ENCODE data around the gene ECM1. TPM values are rescaled to one million over a fixed set of nuclear protein-coding genes. Genes with fewer than 3 reads are reported as not detected.

The ECM1 gene
- total and polyA plus RNA-seq, 2 of the 8 experiments (the other 6 are each of a cell fraction or from before 2014, with no cell fraction given): 0.95 to 0.98 TPM

- TF ChIP-seq CEBPB (IDR thresholded peaks at IDR 0.05; ENCODE audit: low read depth, low read length) (no peak), TAF7 (optimal IDR thresholded peaks at IDR 0.05; ENCODE audit: borderline replicate concordance, low read depth, low read length) (peak; percentile 78), BRCA1 (IDR thresholded peaks at IDR 0.05; ENCODE audit: low read depth, low read length) (no peak; the same call in 1 of the 2 replicates), RFX5 (IDR thresholded peaks at IDR 0.05; ENCODE audit: borderline replicate concordance, low read depth, low read length) (no peak; the same call in 1 of the 2 replicates), SAP30 (IDR thresholded peaks at IDR 0.05; ENCODE audit: insufficient read depth, insufficient replicate concordance, low read length) (no peak), JUND (IDR thresholded peaks at IDR 0.05; ENCODE audit: low read length) (peak; percentile 80), CBX5 (IDR thresholded peaks at IDR 0.05; ENCODE audit: low read depth, low read length) (no peak), NRF1 (IDR thresholded peaks at IDR 0.05; ENCODE audit: low read depth, low read length) (no peak), SP4 (IDR thresholded peaks at IDR 0.05; ENCODE audit: low read length) (0 out of 2 replicates have a peak, but pooled peaks have one; percentile 20), KDM1A (IDR thresholded peaks at IDR 0.05; ENCODE audit: borderline replicate concordance, low read length) (no peak), JUN (IDR thresholded peaks at IDR 0.05; ENCODE audit: low read depth, low read length) (0 out of 2 replicates have a peak, but pooled peaks have one; percentile 27), GTF2F1 (IDR thresholded peaks at IDR 0.05; ENCODE audit: borderline replicate concordance, low read depth, low read length) (no peak), SRF (IDR thresholded peaks at IDR 0.05; ENCODE audit: low read depth, low read length) (no peak), POLR2A (IDR thresholded peaks at IDR 0.05; ENCODE audit: control extremely low read depth in 1 of 2, low read depth in 2 of 2, low read length in 2 of 2) (peak in 1 of 2 experiments; percentile 76; a peak in 1 of 3 replicates), EP300 (IDR thresholded peaks at IDR 0.05; ENCODE audit: borderline replicate concordance in 1 of 2, low read depth in 2 of 2, low read length in 2 of 2) (no peak), FOSL1 (IDR thresholded peaks at IDR 0.05; ENCODE audit: insufficient read depth, low read depth, low read length) (no peak), CTBP2 (IDR thresholded peaks at IDR 0.05; ENCODE audit: borderline replicate concordance, insufficient read depth, insufficient read length, low read length) (no peak), ZNF274 (IDR thresholded peaks at IDR 0.05; ENCODE audit: borderline replicate concordance, extremely low read depth, low read length) (no peak), TEAD4 (IDR thresholded peaks at IDR 0.05; ENCODE audit: low read depth, low read length) (peak; percentile 87)
- TF ChIP-seq, protein P1, sequence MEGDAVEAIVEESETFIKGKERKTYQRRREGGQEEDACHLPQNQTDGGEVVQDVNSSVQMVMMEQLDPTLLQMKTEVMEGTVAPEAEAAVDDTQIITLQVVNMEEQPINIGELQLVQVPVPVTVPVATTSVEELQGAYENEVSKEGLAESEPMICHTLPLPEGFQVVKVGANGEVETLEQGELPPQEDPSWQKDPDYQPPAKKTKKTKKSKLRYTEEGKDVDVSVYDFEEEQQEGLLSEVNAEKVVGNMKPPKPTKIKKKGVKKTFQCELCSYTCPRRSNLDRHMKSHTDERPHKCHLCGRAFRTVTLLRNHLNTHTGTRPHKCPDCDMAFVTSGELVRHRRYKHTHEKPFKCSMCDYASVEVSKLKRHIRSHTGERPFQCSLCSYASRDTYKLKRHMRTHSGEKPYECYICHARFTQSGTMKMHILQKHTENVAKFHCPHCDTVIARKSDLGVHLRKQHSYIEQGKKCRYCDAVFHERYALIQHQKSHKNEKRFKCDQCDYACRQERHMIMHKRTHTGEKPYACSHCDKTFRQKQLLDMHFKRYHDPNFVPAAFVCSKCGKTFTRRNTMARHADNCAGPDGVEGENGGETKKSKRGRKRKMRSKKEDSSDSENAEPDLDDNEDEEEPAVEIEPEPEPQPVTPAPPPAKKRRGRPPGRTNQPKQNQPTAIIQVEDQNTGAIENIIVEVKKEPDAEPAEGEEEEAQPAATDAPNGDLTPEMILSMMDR (IDR thresholded peaks at IDR 0.05; ENCODE audit: control extremely low read depth in 1 of 3, insufficient read depth in 1 of 3, low read depth in 1 of 3, low read length in 3 of 3): peak in 1 of 3 experiments; percentile 27; a peak in 1 of 4 replicates
Measured at GRCh38 chr1:150561254-150561973, 53.5 kb downstream of the ECM1 start (continued).
